AG04450 (cell line): ENCODE results near the gene LAMA2. TPM values are rescaled to one million over a fixed set of nuclear protein-coding genes. Genes with fewer than 3 reads are reported as not detected.

Experiments
- CTCF ChIA-PET: fragments of 300-600, 350-600 bp; formaldehyde crosslinking; extraction: SDS; loops from one replicate; lab custom pipeline; 2022; ENCODE audit warnings: antibody characterized with exemption, inconsistent platforms; lab: Charles Lee
- POLR2A ChIA-PET: fragments of 350-600 bp; formaldehyde crosslinking; extraction: SDS; loops from one replicate; lab custom pipeline; 2021; ENCODE audit warnings: antibody characterized with exemption, inconsistent platforms; lab: Yijun Ruan, JAX
- DNase-seq: peaks from one replicate; pipeline ENCODE4 v3.0.0-alpha.2; 2011; ENCODE audit warnings: low read depth, low spot score
- H3K27ac ChIP-seq: one replicate; pipeline ENCODE4 v1.5.1; 2012; ENCODE audit warnings: low read depth, low read length, control low read depth
- H3K27me3 ChIP-seq: one replicate; pipeline ENCODE4 v1.6.0; 2012; ENCODE audit warnings: low read length; ENCODE audit not compliant: control insufficient read depth, insufficient read depth
- H3K4me3 ChIP-seq: 2 replicates; pipeline ENCODE4 v1.5.1; 2011; ENCODE audit warnings: mild to moderate bottlenecking, low read depth, low read length, control low read depth
- H3K9me3 ChIP-seq: 2 replicates; pipeline ENCODE4 v1.5.1; 2012; ENCODE audit warnings: low read length; ENCODE audit not compliant: control insufficient read depth, insufficient read depth
- polyA plus RNA-seq: library from polyadenylated mRNA; depleted of rRNA; stranded (reverse); fragments of >200 nt; gene quantifications from 2 replicates; pipeline ENCODE4 v1.2.3, GENCODE V29; 2011
- TF ChIP-seq, protein P1 (sequence below): IDR thresholded peaks from 2 replicates; pipeline ENCODE4 v1.5.1; 2011; ENCODE audit warnings: low read depth, low read length, control low read depth, inconsistent platforms

The LAMA2 gene
- polyA plus RNA-seq, 1 experiment = 33.0 TPM

DNA sequence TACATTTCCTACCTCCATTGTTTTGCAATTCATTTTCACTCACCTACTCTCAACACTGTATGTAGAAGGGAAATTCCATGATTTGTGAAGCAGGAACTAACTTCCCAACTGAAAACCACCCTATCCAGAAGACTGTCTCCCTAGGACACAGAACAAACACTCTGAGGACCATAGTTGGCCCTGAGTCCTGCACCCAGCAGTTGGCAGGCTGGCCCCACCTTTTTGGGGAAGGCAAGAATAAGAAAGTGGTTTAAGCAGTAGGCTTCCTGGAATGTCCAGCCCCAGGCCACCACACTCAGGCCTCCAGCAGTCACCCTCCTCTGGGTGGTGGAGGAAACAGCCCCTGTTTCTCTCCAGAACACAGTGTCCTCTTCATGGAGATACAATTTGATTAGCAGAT lies 568.2 kb downstream of the LAMA2 start:
- no peak overlapping the region for H3K27ac ChIP-seq
- no peak for DNase-seq
- TF ChIP-seq, protein P1, sequence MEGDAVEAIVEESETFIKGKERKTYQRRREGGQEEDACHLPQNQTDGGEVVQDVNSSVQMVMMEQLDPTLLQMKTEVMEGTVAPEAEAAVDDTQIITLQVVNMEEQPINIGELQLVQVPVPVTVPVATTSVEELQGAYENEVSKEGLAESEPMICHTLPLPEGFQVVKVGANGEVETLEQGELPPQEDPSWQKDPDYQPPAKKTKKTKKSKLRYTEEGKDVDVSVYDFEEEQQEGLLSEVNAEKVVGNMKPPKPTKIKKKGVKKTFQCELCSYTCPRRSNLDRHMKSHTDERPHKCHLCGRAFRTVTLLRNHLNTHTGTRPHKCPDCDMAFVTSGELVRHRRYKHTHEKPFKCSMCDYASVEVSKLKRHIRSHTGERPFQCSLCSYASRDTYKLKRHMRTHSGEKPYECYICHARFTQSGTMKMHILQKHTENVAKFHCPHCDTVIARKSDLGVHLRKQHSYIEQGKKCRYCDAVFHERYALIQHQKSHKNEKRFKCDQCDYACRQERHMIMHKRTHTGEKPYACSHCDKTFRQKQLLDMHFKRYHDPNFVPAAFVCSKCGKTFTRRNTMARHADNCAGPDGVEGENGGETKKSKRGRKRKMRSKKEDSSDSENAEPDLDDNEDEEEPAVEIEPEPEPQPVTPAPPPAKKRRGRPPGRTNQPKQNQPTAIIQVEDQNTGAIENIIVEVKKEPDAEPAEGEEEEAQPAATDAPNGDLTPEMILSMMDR = no peak
- ChIA-PET CTCF (no interaction called here), POLR2A (no interaction called here)
- H3K27me3 ChIP-seq = no peaks in the 10 kb centered on the region
- no peak overlapping the region for H3K4me3 ChIP-seq
- no peaks in the 10 kb centered on the region for H3K9me3 ChIP-seq

DNA sequence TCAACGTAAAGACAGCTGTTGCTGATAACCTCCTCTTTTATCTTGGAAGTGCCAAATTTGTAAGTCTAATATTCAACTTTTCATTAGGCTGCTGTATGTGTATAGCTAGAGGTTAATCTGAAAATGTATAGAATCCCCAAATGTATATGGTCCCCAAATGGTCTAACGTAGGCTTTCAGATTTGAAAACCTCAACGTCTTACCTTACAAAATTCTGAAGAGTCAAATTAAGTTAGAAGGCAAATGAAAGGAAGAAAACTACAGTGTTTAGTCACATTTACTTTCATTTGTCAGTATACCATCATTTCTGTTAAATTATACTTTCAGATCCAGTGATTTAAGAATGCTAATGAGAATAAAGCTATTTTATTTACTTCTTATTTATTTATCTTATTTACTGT lies 570.1 kb downstream of the LAMA2 start:
- CTCF ChIA-PET = interaction anchor here (0.7 kb wide), 1 partner anchor 1261 kb away, joined by 4 read pairs; no protein-coding TSS in a partner anchor

DNA sequence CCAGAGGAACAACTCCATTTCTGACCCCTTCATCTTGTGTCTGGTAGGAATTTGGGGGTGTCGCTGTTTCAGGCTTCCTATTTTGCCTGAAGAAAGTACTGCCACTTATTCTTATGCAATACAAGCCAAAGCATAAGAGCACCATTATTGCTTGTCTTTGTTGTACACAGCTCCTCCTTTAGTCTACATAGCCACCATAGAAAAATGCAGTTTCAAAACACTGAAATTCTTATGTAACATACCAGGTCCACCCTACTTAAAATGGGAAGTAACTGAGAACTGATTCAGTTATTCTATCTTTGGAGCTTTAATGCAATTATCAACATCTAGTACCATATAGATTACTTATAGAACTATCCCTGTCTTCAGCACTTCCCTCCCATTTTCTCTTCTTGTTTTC lies 571.5 kb downstream of the LAMA2 start:
- TF ChIP-seq, protein P1 = no peak
- ChIA-PET POLR2A (no interaction called here), CTCF (no interaction called here)
- H3K4me3 ChIP-seq = no peak overlapping the region
- no peak overlapping the region for H3K27ac ChIP-seq
- DNase-seq = no peak
- no peaks in the 10 kb centered on the region for H3K27me3 ChIP-seq
- H3K9me3 ChIP-seq = no peaks in the 10 kb centered on the region

More for the DNA sequence above, 570.1 kb downstream of the LAMA2 start:
- DNase-seq = no peak
- POLR2A ChIA-PET = no interaction called here
- TF ChIP-seq, protein P1 = no peak
- Histone ChIP-seq H3K4me3 (no peak overlapping the region), H3K27me3 (no peaks in the 10 kb centered on the region), H3K9me3 (no peaks in the 10 kb centered on the region), H3K27ac (no peak overlapping the region)

DNA sequence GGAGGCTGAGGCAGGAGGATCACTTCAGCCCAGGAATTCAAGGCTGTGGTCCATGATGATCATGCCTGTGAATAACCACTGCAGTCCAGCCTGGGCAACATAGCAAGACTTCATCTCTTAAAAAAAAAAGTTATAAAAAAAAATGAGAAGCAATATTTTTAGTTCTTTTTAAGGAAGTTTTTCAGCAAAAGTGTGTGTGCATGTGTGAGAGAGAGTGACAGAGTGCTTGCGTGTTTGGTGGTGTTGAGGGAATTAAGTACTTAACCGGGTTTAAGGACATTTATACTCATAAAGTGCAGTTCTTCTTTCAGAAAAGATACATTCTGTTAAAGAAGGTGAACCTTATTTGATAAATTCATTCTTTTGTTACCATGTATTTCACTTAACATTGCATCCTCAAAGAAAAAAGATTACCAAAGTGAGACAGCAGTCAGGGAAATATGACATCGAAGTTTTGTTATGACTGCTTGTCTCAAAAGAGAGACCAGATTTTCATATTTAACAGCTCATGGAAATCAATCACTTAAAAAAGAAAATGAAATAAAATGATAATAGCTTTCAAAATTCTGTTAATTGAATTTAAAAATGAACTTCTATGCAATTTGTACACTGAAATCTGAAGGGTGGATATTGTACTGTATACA lies 572.3 kb downstream of the LAMA2 start:
- H3K27ac ChIP-seq = no peak overlapping the region
- no peak overlapping the region for H3K4me3 ChIP-seq
- POLR2A ChIA-PET = no interaction called here
- no peaks in the 10 kb centered on the region for H3K27me3 ChIP-seq
- no peaks in the 10 kb centered on the region for H3K9me3 ChIP-seq
- TF ChIP-seq, protein P1 = no peak
- no peak for DNase-seq
- CTCF ChIA-PET = no interaction called here

DNA sequence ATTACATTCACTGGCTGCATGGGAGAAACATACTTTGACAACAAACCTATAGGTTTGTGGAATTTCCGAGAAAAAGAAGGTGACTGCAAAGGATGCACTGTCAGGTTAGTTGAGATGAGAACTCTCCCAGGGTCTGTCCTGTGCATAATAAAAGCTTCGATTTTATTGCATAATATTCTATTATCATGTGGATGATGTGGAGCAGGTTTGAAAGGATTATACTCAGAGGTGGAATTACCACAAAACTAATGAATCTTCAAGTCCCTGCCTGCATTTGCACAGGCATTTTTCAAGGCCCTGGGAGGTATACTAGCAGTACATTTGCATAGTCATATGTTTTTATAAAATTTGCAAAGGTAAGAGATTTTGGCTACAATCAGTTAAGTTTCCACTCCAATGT lies 577.3 kb downstream of the LAMA2 start:
- TF ChIP-seq, protein P1 = no peak
- POLR2A ChIA-PET = no interaction called here
- Histone ChIP-seq H3K9me3 (no peaks in the 10 kb centered on the region), H3K27me3 (no peaks in the 10 kb centered on the region), H3K4me3 (no peak overlapping the region), H3K27ac (no peak overlapping the region)
- CTCF ChIA-PET = interaction anchor here (1.3 kb wide), 1 partner anchor 11 kb away, joined by 3 read pairs; no protein-coding TSS in a partner anchor
- DNase-seq = no peak
